ENCODE results near the gene CFAP54. TPM values are rescaled to one million over a fixed set of nuclear protein-coding genes. Genes with fewer than 3 reads are reported as not detected.

Gene CFAP54
- polyA plus RNA-seq, 2 of the 4 experiments (the other 2 are of a cell fraction): 0.70 to 1.2 TPM

GRCh38 chr12:96776908-96777307, 287.5 kb downstream of the CFAP54 start:
- FAIRE-seq: no peak
- H3K4me1 ChIP-seq: 0 out of 3 replicates have a peak, but pooled peaks cover 7% of the 10 kb centered on the region
- CTCF ChIA-PET: interaction anchor here (0.8 kb wide), 1 partner anchor 19 kb away, joined by 3 read pairs; no protein-coding TSS in a partner anchor

GRCh38 chr12:96780330-96780729, 291.0 kb downstream of the CFAP54 start:
- 59% methylated on average over 2 of the region's 2 CpGs for WGBS (ENCODE audit: missing lambda C conversion rate)
- H3K4me3 ChIP-seq: no peak overlapping the region
- POLR2A ChIA-PET: no interaction called here
- ATAC-seq: no peak
- H3K4me1 ChIP-seq: 0 out of 3 replicates have a peak, but pooled peaks cover under 1% of the 10 kb centered on the region
- FAIRE-seq: no peak
- no peak overlapping the region for H3K4me2 ChIP-seq
- CTCF ChIA-PET: no interaction called here
- H3K9me3 ChIP-seq: no peaks in the 10 kb centered on the region
- DNase-seq (ENCODE audit: low read depth in 1 of 2, low spot score in 1 of 2): no peak
- no peak overlapping the region for H3K27ac ChIP-seq
- TF ChIP-seq FOSL2 (IDR thresholded peaks at IDR 0.05): no peak
- no peak for TF ChIP-seq FOSL2 (CRISPR knock-in tag; IDR thresholded peaks at IDR 0.05)
- peak; percentile 87 for TF ChIP-seq MAFK (IDR thresholded peaks at IDR 0.05; ENCODE audit: partially characterized antibody)

More at GRCh38 chr12:96776908-96777307, 287.5 kb downstream of the CFAP54 start:
- POLR2A ChIA-PET: no interaction called here
- WGBS (ENCODE audit: missing lambda C conversion rate): 85% methylated on average over 2 of the region's 2 CpGs
- no peak for DNase-seq (ENCODE audit: low read depth in 1 of 2, low spot score in 1 of 2)
- Histone ChIP-seq H3K4me3 (no peak overlapping the region), H3K9me3 (no peaks in the 10 kb centered on the region), H3K4me2 (no peak overlapping the region), H3K27ac (no peak overlapping the region)
- TF ChIP-seq MAFK (IDR thresholded peaks at IDR 0.05; ENCODE audit: partially characterized antibody) (peak; percentile 86), FOSL2 (IDR thresholded peaks at IDR 0.05) (no peak), FOSL2 (CRISPR knock-in tag; IDR thresholded peaks at IDR 0.05) (no peak)
- ATAC-seq: no peak

DNA sequence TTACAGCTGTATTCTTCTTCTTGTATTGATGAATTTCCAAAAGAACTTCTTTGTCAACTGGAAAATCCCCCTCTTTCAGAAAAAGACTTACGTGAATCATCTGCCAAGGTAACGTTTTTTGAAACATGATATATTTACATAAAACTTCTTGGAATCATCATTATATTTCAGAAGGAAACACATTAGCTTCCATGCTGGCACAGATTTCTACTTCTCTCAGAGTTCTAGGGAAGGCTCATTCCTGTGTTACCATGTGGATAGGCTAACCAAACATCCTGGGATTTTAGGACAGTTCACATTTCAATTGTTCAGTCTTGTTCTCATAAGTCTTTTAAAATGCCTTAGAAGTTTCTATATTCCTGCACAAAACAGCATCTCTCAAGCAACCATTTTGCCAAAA, 297.4 kb downstream of the CFAP54 start:
- DNase-seq (ENCODE audit: low read depth in 1 of 2, low spot score in 1 of 2): no peak
- no peak for FAIRE-seq
- POLR2A ChIA-PET: no interaction called here
- ATAC-seq: no peak
- Histone ChIP-seq H3K4me1 (no peaks in the 10 kb centered on the region), H3K27ac (no peak overlapping the region), H3K4me2 (no peak overlapping the region), H3K4me3 (no peak overlapping the region), H3K9me3 (no peaks in the 10 kb centered on the region)
- TF ChIP-seq ATOH8 (CRISPR knock-in tag; IDR thresholded peaks at IDR 0.05; ENCODE audit: low read depth): no peak
- TF ChIP-seq KDM5A (IDR thresholded peaks at IDR 0.05): no peak
- TF ChIP-seq RCOR1 (IDR thresholded peaks at IDR 0.05; ENCODE audit: low read depth, low read length): no peak
- TF ChIP-seq FOXS1 (CRISPR knock-in tag; IDR thresholded peaks at IDR 0.05): no peak
- CTCF ChIA-PET: interaction anchor here (0.7 kb wide), 1 partner anchor 1249 kb away, joined by 3 read pairs; no protein-coding TSS in a partner anchor
- 9% methylated on average over 2 of the region's 2 CpGs for WGBS (ENCODE audit: missing lambda C conversion rate)

- ATAC-seq: no peak
- TF ChIP-seq EHF (CRISPR knock-in tag; IDR thresholded peaks at IDR 0.05): no peak
- no peak for TF ChIP-seq MYC (IDR thresholded peaks at IDR 0.05; ENCODE audit: borderline replicate concordance, low read length)
- no peak for TF ChIP-seq BHLHE40 (IDR thresholded peaks at IDR 0.05; ENCODE audit: low read depth, low read length)
- TF ChIP-seq, protein P1, sequence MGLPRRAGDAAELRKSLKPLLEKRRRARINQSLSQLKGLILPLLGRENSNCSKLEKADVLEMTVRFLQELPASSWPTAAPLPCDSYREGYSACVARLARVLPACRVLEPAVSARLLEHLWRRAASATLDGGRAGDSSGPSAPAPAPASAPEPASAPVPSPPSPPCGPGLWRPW (IDR thresholded peaks at IDR 0.05): no peak
- TF ChIP-seq NR3C1 (IDR thresholded peaks at IDR 0.05): no peak
- TF ChIP-seq EHMT2 (IDR thresholded peaks at IDR 0.05; ENCODE audit: low read depth): no peak
- TF ChIP-seq HDAC2 (IDR thresholded peaks at IDR 0.05): no peak
- POLR2A ChIA-PET: no interaction called here
- Histone ChIP-seq H3K4me1 (no peaks in the 10 kb centered on the region), H3K4me3 (no peak overlapping the region), H3K9me3 (0 out of 3 replicates have a peak, but pooled peaks cover 9% of the 10 kb centered on the region), H3K4me2 (no peak overlapping the region), H3K27ac (no peak overlapping the region)
- no peak for FAIRE-seq
- DNase-seq (ENCODE audit: low read depth in 1 of 2, low spot score in 1 of 2): no peak
- CTCF ChIA-PET: no interaction called here
Observed at GRCh38 chr12:96803969-96804368, 314.6 kb downstream of the CFAP54 start.

DNA sequence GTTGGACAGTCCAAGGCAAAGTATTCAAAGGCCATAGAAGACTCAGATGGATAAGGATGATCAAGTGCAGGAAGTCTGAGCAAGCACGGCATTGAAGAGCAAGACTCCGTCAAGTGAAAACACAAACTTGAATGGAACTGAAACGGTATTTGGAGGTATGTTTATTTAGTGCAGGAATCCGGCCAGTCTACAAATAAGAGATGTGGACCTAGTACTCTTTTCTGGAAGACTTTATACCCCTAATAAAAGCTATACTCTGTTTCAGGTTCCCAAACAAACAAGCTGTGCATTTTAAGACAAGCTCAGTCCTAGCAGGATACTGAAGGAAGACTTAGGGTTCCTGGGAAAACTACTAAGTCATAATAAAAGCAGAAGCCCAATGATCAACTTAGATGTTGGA, 316.9 kb downstream of the CFAP54 start:
- ATAC-seq: no peak
- Histone ChIP-seq H3K4me1 (peaks cover 14% of the 10 kb centered on the region), H3K9me3 (0 out of 3 replicates have a peak, but pooled peaks cover 9% of the 10 kb centered on the region), H3K4me3 (no peak overlapping the region), H3K4me2 (no peak overlapping the region), H3K27ac (no peak overlapping the region)
- FAIRE-seq: no peak
- TF ChIP-seq FOSL2 (IDR thresholded peaks at IDR 0.05): no peak
- TF ChIP-seq FOSL2 (CRISPR knock-in tag; IDR thresholded peaks at IDR 0.05): no peak
- no peak for TF ChIP-seq ZFP36 (IDR thresholded peaks at IDR 0.05; ENCODE audit: borderline replicate concordance, partially characterized antibody)
- no peak for TF ChIP-seq NPAS2 (CRISPR knock-in tag; IDR thresholded peaks at IDR 0.05; ENCODE audit: borderline replicate concordance)
- CTCF ChIA-PET: no interaction called here
- WGBS (ENCODE audit: missing lambda C conversion rate): 57% methylated on average over 4 of the region's 4 CpGs
- POLR2A ChIA-PET: no interaction called here
- DNase-seq (ENCODE audit: low read depth in 1 of 2, low spot score in 1 of 2): no peak
